Measurements from ENCODE around the gene CD37. TPM values are rescaled to one million over a fixed set of nuclear protein-coding genes. Genes with fewer than 3 reads are reported as not detected.

Gene CD37
- total RNA-seq, 1 donor from 2014 or later: 134 TPM

DNA sequence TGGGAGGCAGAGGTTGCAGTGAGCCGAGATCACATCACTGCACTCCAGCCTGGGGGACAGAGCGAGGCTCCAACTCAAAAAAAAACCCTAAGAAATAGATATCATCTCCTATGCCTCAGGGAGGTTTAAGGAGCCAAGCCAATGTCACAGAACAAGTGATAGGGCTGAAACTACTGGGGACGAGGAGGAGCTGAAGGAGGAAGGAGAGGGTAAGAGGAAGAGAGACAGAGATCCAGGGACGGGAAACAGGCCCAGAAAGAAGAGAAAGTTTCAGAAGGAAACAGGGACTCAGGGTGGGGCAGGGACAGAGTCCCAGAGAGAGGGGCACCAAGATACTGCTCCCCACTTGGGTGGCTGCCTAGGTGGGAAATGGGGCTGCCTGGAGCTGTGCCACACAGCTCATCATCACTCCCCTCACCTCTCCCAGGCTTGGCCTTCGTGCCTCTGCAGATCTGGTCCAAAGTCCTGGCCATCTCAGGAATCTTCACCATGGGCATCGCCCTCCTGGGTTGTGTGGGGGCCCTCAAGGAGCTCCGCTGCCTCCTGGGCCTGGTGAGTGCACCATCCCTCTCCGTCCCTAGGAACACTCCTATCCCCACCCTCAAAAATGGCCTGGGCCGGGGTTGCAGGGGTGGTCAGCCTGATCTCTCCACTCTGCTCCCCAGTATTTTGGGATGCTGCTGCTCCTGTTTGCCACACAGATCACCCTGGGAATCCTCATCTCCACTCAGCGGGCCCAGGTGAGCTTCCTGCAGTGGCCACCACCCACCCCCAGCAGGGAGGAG is 1.5 kb downstream of the CD37 start:
- H3K27me3 Mint-ChIP-seq: no peaks in the 10 kb centered on the region
- H3K4me1 Mint-ChIP-seq: peaks cover 57% of the 10 kb centered on the region
- peak overlapping the region; percentile 54 for H3K27ac Mint-ChIP-seq
- H3K4me3 Mint-ChIP-seq: peak overlapping the region; percentile 99
- H3K36me3 Mint-ChIP-seq (ENCODE audit: low read depth): peaks cover 38% of the 10 kb centered on the region
- H3K9me3 Mint-ChIP-seq: no peaks in the 10 kb centered on the region
- intact Hi-C loops (cut with micrococcal nuclease): no loop called here
- no peak for DNase-seq

DNA sequence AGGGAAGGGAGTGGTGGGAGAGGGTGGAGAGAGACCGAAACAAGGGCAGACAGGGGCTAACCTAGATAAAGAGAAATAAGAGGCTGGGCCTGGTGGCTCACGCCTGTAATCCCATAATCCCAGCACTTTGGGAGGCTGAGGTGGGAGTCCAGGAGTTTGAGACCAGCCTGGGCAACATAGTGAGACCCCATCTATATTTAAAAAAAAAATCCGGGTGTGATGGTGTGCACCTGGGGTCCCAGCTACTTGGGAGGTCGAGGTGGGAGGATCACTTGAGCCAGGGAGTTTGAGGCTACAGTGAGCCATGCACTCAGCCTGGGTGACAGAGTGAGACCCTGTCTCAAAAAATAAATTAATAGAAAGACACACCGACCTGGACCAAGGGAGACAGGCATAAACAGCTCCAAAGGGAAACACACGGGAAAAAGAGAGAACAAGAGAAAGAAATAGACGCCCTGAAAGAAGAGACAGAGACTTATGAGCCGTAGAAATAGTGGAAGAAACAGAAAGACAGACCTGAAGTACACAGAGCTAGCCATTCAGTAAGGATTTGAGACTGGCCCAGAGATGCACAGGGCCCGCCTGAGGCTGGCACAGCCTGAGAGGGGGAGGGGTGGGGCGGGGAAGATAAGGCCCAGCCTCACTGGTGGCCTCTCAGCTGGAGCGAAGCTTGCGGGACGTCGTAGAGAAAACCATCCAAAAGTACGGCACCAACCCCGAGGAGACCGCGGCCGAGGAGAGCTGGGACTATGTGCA is 2.2 kb downstream of the CD37 start:
- no peaks in the 10 kb centered on the region for H3K27me3 Mint-ChIP-seq
- H3K36me3 Mint-ChIP-seq (ENCODE audit: low read depth): peaks cover 38% of the 10 kb centered on the region
- peak overlapping the region; percentile 99 for H3K4me3 Mint-ChIP-seq
- H3K9me3 Mint-ChIP-seq: no peaks in the 10 kb centered on the region
- DNase-seq: no peak
- peak overlapping the region; percentile 0 for H3K27ac Mint-ChIP-seq
- intact Hi-C loops (cut with micrococcal nuclease): no loop called here
- H3K4me1 Mint-ChIP-seq: peaks cover 52% of the 10 kb centered on the region

- H3K27ac Mint-ChIP-seq: no peak overlapping the region
These were observed 2.9 kb downstream of the CD37 start for GRCh38 chr19:49338023-49338677.

GRCh38 chr19:49338691-49339300 is 3.6 kb downstream of the CD37 start:
- Mint-ChIP-seq H3K36me3 (ENCODE audit: low read depth) (peaks cover 36% of the 10 kb centered on the region), H3K27ac (no peak overlapping the region), H3K4me1 (peaks cover 40% of the 10 kb centered on the region), H3K9me3 (no peaks in the 10 kb centered on the region), H3K27me3 (no peaks in the 10 kb centered on the region), H3K4me3 (peak overlapping the region; percentile 28)
- intact Hi-C loops (cut with micrococcal nuclease): no loop called here
- DNase-seq: peak; percentile 72

More at GRCh38 chr19:49338023-49338677, 2.9 kb downstream of the CD37 start:
- Mint-ChIP-seq H3K27me3 (no peaks in the 10 kb centered on the region), H3K36me3 (ENCODE audit: low read depth) (peaks cover 38% of the 10 kb centered on the region), H3K4me3 (peak overlapping the region; percentile 30), H3K4me1 (peaks cover 46% of the 10 kb centered on the region), H3K9me3 (no peaks in the 10 kb centered on the region)
- no peak for DNase-seq
- intact Hi-C loops (cut with micrococcal nuclease): no loop called here

- no peak for DNase-seq
- Mint-ChIP-seq H3K36me3 (ENCODE audit: low read depth) (peaks cover 36% of the 10 kb centered on the region), H3K4me3 (no peak overlapping the region), H3K9me3 (no peaks in the 10 kb centered on the region), H3K27me3 (no peaks in the 10 kb centered on the region), H3K4me1 (peaks cover 35% of the 10 kb centered on the region), H3K27ac (no peak overlapping the region)
- intact Hi-C loops (cut with micrococcal nuclease): no loop called here
These were observed 4.3 kb downstream of the CD37 start for GRCh38 chr19:49339301-49340068.

DNA sequence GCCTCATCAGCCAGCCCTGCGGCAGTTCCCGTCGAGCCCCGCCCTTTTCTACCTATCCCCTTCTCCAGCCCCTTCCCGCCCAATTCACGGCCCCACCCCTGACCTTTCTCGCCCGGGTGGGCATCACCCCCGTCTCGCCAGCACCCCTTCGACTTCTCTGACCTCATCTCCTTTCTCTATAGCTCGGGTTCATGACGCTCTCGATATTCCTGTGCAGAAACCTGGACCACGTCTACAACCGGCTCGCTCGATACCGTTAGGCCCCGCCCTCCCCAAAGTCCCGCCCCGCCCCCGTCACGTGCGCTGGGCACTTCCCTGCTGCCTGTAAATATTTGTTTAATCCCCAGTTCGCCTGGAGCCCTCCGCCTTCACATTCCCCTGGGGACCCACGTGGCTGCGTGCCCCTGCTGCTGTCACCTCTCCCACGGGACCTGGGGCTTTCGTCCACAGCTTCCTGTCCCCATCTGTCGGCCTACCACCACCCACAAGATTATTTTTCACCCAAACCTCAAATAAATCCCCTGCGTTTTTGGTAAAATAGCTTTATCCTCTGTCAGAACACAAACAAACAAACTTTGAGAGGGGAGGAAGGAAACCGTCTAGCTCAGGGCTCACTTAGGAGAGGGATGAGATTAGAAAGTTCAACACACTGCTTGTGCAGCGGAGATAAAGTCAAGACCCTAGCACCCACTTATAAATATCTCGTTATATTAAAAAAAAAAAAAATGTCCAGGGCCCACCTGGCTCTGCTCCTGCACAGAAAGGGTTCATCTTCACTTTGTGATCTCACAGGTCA is 5.1 kb downstream of the CD37 start:
- Mint-ChIP-seq H3K4me3 (no peak overlapping the region), H3K27ac (peak overlapping the region; percentile 2), H3K27me3 (no peaks in the 10 kb centered on the region), H3K9me3 (no peaks in the 10 kb centered on the region), H3K4me1 (peaks cover 35% of the 10 kb centered on the region), H3K36me3 (ENCODE audit: low read depth) (peaks cover 40% of the 10 kb centered on the region)
- intact Hi-C loops (cut with micrococcal nuclease): no loop called here
- no peak for DNase-seq

GRCh38 chr19:49340865-49341718 is 5.9 kb downstream of the CD37 start:
- no peak for DNase-seq
- Mint-ChIP-seq H3K36me3 (ENCODE audit: low read depth) (peaks cover 39% of the 10 kb centered on the region), H3K27ac (no peak overlapping the region), H3K4me1 (peaks cover 32% of the 10 kb centered on the region), H3K9me3 (no peaks in the 10 kb centered on the region), H3K4me3 (no peak overlapping the region), H3K27me3 (no peaks in the 10 kb centered on the region)
- intact Hi-C loops (cut with micrococcal nuclease): no loop called here

- Mint-ChIP-seq H3K36me3 (ENCODE audit: low read depth) (peaks cover 32% of the 10 kb centered on the region), H3K4me1 (peaks cover 24% of the 10 kb centered on the region), H3K27ac (no peak overlapping the region), H3K4me3 (no peak overlapping the region), H3K27me3 (no peaks in the 10 kb centered on the region), H3K9me3 (no peaks in the 10 kb centered on the region)
- intact Hi-C loops (cut with micrococcal nuclease): no loop called here
- no peak for DNase-seq
These were observed 7.1 kb downstream of the CD37 start for GRCh38 chr19:49342291-49342721.

GRCh38 chr19:49343123-49343522 is 7.9 kb downstream of the CD37 start:
- H3K36me3 Mint-ChIP-seq (ENCODE audit: low read depth): peaks cover 26% of the 10 kb centered on the region
- no peaks in the 10 kb centered on the region for H3K27me3 Mint-ChIP-seq
- no peak for DNase-seq
- peaks cover 19% of the 10 kb centered on the region for H3K4me1 Mint-ChIP-seq
- H3K9me3 Mint-ChIP-seq: no peaks in the 10 kb centered on the region
- no peak overlapping the region for H3K4me3 Mint-ChIP-seq
- intact Hi-C loops (cut with micrococcal nuclease): no loop called here
- no peak overlapping the region for H3K27ac Mint-ChIP-seq

DNA sequence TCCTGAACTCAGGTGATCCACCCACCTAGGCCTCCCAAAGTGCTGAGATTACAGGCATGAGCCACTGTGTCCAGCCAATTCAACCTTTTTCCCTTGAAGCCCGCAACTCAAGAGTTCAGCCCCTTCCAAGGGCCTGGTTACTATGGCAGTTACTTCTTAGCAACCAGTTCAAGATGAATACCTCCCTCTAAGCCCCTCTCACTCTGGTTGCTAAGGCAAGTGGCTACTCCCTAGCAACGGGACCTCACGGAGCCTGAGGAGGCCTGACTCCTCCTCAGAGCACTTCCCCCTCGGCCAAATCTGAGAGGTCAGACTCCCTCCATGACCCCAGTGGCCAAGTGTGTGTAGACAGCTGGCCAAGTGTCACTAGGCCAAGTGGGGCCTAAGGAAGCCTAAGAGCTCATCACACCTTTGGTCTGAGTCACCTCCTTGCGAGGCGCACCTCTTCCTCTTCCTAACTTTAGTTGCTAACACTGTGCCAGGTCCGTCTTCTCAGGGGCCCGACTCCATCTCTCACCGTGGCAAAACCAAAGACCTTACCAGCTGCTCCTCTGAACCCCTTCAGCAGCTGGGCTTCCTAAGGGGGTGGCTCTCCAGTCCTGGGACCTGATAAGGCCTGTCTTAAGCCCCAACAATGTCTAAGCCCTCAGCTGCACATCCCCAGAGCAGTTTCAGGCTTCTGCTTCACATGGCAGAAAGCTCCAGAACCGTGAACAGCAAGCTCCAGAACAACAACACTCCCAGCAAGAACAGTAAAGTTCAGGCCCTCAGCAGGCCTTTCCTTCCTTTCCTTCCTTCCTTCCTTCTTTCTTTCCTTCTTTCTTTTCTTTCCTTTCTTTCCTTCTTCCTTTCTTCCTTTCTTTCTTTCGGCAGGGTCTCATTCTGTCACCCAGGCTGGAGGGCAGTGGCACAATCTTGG is 9.6 kb downstream of the CD37 start:
- intact Hi-C loops (cut with micrococcal nuclease): no loop called here
- Mint-ChIP-seq H3K4me1 (peaks cover 11% of the 10 kb centered on the region), H3K4me3 (no peak overlapping the region), H3K9me3 (no peaks in the 10 kb centered on the region), H3K27me3 (no peaks in the 10 kb centered on the region), H3K36me3 (ENCODE audit: low read depth) (peaks cover 15% of the 10 kb centered on the region), H3K27ac (no peak overlapping the region)
- no peak for DNase-seq

GRCh38 chr19:49347191-49347590 is 12.0 kb downstream of the CD37 start:
- Mint-ChIP-seq H3K36me3 (ENCODE audit: low read depth) (peaks cover 5% of the 10 kb centered on the region), H3K4me1 (peaks cover 5% of the 10 kb centered on the region), H3K4me3 (no peak overlapping the region), H3K27ac (no peak overlapping the region), H3K27me3 (no peaks in the 10 kb centered on the region), H3K9me3 (no peaks in the 10 kb centered on the region)
- DNase-seq: no peak
- intact Hi-C loops (cut with micrococcal nuclease): no loop called here

All from activated CD4-positive, alpha-beta T cell treated with anti-CD3 and anti-CD28 coated beads, Interleukin-2, amount 10 ng/mL, durations not matched to agents 24 days and 14 days (primary cell).